Activated CD4-positive, alpha-beta T cell treated with anti-CD3 and anti-CD28 coated beads, Interleukin-2, amount 50 U/mL, for 1 hour (primary cell): Measurements from ENCODE around the gene CHST15.
A peak's percentile ranks its signal among the peaks of the same experiment; 100 is the strongest.

Source experiments
- DNase-seq: peaks from one replicate; pipeline ENCODE4 v3.0.0-alpha.2; 2020

Gene CHST15

GRCh38 chr10:123995082-123995460 lies 98.3 kb downstream of the CHST15 start:
- DNase-seq, result no peak

- peak; percentile 75 for DNase-seq
Observed at GRCh38 chr10:123994417-123995081, 98.8 kb downstream of the CHST15 start.

GRCh38 chr10:123993534-123994416 lies 99.6 kb downstream of the CHST15 start:
- DNase-seq, result no peak

GRCh38 chr10:123991611-123992570 lies 101.5 kb downstream of the CHST15 start:
- no peak for DNase-seq

GRCh38 chr10:123990889-123991288 lies 102.5 kb downstream of the CHST15 start:
- no peak for DNase-seq

- DNase-seq, result no peak
Observed at GRCh38 chr10:123988694-123989093, 104.7 kb downstream of the CHST15 start.

GRCh38 chr10:123986736-123987135 lies 106.7 kb downstream of the CHST15 start:
- no peak for DNase-seq

- DNase-seq, result no peak
Observed at GRCh38 chr10:123974406-123974805, 119.0 kb downstream of the CHST15 start.

GRCh38 chr10:123972481-123973401 lies 120.7 kb downstream of the CHST15 start:
- DNase-seq, result no peak

- no peak for DNase-seq
Observed at GRCh38 chr10:123970927-123971286, 122.5 kb downstream of the CHST15 start.

- DNase-seq, result no peak
Observed at GRCh38 chr10:123970207-123970926, 123.0 kb downstream of the CHST15 start.

- peak; percentile 17 for DNase-seq
Observed at GRCh38 chr10:123967626-123968243, 125.7 kb downstream of the CHST15 start.

GRCh38 chr10:123966896-123967231 lies 126.5 kb downstream of the CHST15 start:
- no peak for DNase-seq

GRCh38 chr10:123965973-123966895 lies 127.2 kb downstream of the CHST15 start:
- no peak for DNase-seq

- DNase-seq, result no peak
Observed at GRCh38 chr10:123964953-123965352, 128.4 kb downstream of the CHST15 start.

GRCh38 chr10:123962756-123963530 lies 130.5 kb downstream of the CHST15 start:
- no peak for DNase-seq

GRCh38 chr10:123958241-123958640 lies 135.2 kb downstream of the CHST15 start:
- no peak for DNase-seq
